Measurements from ENCODE around the gene USP35.
"Not testable (repeated sequence)": the region's sequence is repeated elsewhere in the genome, so short reads cannot be mapped to it uniquely, and the experiment has no call there.

USP35 gene

DNA sequence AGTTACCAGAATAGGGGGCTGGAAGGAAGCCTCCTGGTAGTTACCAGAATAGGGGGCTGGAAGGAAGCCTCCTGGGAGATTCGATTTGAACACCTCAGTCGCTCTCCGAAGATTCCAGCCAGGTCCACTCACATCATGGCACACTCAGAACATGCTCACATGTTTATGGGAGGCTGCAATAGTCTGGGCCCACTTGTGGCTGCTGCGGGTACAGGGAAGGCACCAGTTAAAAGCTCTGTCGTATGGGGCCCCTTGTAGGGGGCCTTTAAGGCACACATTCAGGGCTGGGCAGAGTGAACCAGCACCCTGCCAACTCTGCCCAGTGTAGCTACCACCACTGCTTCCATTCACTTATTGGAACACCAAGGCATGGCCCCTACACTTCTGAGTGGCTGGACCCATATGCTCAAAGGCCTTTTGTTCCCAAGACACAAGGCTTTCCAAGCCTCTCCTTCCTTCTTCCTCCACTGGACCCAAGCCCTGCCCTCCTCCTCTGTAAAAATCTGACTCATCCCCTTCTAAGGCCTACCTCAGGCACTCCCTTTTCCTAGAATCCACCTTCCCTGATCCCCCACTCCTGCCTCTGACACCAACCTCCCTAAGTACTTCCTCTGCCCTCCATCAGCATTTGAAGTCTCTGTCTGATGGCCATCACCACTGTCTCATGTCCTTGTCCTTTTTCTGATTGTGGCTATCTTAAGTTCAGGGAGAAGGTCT is 28.0 kb downstream of the USP35 start:
- DNase-seq, result no peak

- no peak for DNase-seq
These were observed 29.2 kb downstream of the USP35 start for GRCh38 chr11:78217650-78218541.

DNA sequence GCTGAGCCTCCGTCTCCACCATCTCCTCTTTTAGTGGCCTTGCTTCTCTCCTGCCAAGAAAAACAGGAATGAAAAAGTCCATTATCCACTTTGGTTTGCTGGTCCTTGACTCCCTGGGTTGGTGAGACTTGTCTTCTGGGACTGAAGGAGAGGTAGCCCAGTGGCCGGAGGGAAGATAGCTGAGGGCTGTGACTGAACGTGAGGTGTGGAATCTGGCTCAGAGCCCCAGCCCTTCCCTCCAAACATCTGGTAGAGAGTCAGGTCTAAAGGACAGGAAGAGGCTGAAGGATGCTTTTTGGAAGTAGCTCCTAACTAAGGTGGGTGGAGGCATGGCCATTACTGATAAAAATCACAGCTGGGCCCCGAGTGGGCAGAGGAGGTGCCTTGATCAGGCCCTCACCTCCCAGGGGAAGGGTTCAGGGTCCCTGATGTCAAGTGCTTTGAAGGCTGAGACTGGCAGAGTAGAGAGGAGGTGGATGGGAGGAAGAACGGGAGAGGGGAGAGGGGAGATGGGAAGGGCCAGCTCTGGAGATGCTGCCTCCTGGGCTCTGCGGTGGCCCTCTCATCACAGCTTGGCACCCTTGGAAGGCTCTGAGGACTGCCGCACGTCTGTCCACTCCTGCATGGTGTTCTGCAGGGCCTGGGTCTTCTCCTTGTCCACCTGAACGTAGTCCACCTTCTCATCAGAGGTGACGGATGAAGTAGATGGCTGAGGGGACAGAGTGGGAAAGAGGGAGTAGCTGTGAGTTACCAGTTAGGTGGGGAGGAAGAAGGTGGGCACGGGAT is 30.2 kb downstream of the USP35 start:
- no peak for DNase-seq

DNA sequence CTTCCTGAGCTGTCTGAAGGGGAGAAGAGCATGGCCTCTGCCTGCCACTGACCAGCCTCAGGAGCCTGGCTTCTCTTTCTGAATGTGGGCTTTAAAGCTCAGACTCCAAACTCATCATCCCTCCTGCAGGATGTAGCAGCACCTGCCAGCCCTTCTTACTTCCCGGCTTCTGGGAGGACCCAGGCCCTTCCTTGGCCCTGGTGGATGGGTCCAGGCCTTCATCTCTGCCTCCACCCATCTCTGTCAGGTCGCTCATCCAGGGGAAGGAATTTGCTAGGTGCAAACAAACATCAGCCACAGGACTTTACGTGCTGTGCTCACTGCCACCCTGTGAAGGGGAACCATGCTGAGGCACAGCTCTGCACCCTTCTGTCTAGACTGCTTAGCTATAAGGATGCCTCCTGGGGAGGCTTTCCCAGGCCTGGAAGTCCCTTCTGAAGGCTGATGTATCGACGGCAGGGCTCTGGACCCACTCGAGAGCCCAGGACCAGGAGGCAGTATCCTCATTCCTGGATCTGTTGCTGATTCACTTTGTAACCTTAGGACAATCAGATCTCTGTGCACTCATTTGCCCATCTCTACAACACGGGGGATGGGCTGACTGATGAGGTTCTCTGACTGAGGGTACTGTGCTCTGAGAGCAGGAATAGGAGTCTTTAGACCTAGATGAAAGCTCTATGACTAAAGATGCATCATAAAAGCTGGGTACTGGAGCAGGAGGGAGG is 30.9 kb downstream of the USP35 start:
- no peak for DNase-seq

DNA sequence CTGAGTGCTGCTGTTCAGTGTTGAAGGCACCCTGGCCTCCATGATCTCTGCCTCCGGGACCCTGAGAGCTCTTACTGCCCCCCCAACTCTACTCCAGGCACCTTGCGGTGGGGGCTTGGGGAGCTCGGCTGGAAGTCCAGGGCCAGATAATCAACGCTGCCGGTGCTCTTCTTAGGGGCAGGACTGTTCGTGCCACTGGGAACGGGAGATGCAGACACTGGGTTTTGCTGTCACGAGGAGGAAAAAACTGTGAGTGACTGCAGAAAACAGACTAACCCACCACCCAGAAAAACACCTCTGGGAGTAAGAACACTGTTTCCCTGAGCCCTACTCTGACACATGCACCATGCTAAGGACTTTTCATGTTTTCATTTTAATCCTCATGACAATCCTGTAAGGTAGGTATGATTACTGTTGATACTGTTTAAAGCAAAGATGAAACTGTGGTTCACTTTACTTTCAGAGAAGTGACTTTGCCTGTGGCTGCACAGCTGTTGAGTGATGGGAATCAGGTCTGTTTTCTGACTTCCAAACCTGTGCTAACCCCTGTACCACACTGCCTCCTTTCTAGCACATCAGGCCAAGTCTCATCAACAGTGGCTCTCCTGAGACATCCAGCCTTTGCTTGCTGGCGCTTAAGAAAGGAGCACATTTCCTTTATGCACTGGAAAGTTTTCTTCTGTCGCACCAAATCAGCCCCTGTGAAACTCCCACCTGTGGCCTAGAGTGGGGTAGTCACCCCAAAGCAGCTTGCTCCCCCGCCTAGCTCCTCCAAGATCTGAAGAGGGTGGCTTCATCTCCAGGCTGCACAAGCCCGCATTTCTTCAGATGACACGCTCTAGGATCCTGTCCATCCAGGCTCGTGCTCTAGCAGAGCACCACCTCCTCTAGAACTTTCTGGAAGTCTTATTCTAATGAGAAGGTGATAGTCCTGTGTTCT is 31.8 kb downstream of the USP35 start:
- no peak for DNase-seq

- no peak for DNase-seq
These were observed 32.9 kb downstream of the USP35 start for GRCh38 chr11:78221396-78222315.

DNA sequence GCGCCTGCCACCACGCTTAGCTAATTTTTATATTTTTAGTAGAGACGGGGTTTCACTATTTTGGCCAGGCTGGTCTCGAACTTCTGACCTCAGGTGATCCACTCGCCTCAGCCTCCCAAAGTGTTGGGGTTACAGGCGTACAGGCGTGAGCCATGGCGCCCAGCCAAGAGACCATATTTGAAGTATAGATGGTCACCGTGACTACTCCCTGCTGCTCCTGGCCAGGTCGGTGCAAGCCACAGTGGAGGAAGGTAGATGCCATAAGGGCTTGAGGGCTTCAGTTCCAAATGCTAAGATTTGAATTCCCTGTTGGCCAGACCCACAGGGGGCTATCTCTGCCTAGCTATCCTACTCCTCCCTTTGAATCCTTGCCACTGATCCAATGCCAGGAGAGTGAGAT is 34.0 kb downstream of the USP35 start:
- not testable (repeated sequence) for DNase-seq

- DNase-seq, result no peak
These were observed 34.7 kb downstream of the USP35 start for GRCh38 chr11:78223320-78223954.

DNA sequence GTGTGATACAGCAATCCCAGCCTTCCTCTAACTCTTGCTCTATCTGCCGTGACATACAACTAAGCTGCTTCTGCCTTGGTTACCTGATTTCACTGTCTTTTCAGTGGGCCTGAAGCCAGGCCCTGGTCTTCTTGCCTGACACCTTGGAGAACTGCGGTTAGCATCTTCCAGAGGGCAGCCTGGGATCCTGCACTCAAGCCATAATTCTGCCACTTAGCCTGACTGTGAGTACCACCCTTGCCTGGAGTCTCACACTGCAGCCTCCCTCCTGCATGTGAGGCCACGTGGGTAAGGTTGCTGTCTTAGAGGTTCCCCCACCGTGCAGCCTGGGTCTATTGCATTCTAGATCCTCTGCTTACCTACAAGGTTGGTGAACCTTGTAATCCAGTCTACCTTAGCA is 35.8 kb downstream of the USP35 start:
- DNase-seq, result no peak

GRCh38 chr11:78224906-78225420 is 36.2 kb downstream of the USP35 start:
- no peak for DNase-seq

DNA sequence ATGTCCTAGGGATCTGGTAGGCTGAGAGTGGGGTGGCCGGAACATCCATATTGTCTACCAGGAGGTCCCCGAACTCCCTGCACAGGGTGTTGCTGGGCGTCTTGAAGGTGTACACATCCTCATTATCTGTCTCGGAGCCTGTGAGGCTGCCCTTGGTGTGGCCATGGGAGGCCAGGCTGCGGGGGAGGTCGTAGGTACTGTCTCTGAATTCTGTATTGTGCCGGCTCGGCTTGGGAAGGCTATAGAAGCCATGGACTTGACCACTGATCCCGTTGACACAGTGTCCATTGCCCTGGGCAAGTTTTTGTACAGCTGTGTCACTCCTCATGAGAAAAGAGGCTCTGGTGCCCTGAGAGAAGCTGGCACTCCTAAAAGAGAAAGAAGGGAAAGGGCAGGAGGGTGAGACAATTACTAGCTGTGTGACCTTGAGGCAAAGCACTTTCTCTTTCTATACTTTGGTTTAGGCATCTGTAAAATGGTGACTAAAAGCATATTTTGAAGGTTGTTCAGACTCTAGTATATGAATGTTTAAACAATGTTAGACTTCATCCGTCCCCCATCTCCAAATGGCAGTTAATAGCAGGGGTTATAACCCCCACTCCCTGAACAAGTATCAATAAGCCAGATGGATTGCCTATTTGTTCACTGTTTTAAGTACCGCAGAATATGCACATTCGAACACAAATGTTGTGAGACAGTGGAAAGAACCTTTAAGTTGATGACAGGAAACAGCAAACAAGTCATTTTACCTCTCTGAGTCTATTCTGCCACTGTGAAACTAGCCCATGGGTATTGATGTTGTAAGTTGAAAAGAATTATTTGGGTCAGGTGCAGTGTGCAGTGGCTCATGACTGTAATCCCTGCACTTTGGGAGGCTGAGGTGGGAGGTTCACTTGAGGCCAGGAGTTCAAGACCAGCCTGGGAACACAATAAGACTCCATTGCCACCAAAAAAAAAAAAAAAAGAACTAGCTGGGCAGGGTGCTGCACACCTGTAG is 38.3 kb downstream of the USP35 start:
- no peak for DNase-seq

- no peak for DNase-seq
These were observed 39.2 kb downstream of the USP35 start for GRCh38 chr11:78227921-78228320.

GRCh38 chr11:78228467-78228866 is 39.7 kb downstream of the USP35 start:
- no peak for DNase-seq

DNA sequence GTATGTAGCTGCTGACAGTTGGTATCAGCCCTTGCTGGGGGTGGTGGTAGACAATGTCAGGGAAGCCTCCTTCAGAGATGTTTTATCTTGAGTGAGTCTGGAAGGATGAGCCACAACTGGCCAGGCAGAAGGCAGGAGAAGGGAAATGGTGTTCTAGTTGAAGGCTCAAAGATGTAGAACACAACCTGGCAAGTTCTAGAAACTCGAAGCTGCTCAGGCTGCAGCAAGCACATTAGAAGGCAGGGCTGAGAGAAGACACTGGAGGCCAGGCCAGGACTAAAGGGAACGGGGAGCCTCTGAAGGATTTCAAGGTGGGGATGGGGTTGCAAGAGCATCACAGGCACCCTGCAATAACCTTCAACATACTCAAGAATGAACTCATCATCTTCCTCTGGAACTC is 40.4 kb downstream of the USP35 start:
- no peak for DNase-seq

- DNase-seq, result no peak
These were observed 41.6 kb downstream of the USP35 start for GRCh38 chr11:78230161-78230877.

GRCh38 chr11:78231962-78232501 is 43.3 kb downstream of the USP35 start:
- no peak for DNase-seq

- not testable (repeated sequence) for DNase-seq
These were observed 44.3 kb downstream of the USP35 start for GRCh38 chr11:78233046-78233445.
